LNCAP (cell line): ENCODE measurements around the gene EGLN1.

ENCODE experiments used
- CTCF ChIP-seq: fragments of 450-650 bp; IDR thresholded peaks from 2 replicates; pipeline ENCODE4 v1.5.1; 2017; ENCODE audit warnings: mild to moderate bottlenecking

EGLN1 gene

GRCh38 chr1:231421971-231422797 lies at the start of gene EGLN1:
Gene EGLN1 (minus strand): TSS chr1:231422287. CDS start chr1:231421888, 399 bp downstream.
- peak; percentile 51 for TF ChIP-seq CTCF

GRCh38 chr1:231467986-231468385 lies 45.9 kb upstream of the EGLN1 start:
- TF ChIP-seq CTCF, result no peak

GRCh38 chr1:231465051-231465450 lies 43.0 kb upstream of the EGLN1 start:
- TF ChIP-seq CTCF, result no peak

GRCh38 chr1:231463541-231463940 lies 41.5 kb upstream of the EGLN1 start:
- no peak for TF ChIP-seq CTCF

DNA sequence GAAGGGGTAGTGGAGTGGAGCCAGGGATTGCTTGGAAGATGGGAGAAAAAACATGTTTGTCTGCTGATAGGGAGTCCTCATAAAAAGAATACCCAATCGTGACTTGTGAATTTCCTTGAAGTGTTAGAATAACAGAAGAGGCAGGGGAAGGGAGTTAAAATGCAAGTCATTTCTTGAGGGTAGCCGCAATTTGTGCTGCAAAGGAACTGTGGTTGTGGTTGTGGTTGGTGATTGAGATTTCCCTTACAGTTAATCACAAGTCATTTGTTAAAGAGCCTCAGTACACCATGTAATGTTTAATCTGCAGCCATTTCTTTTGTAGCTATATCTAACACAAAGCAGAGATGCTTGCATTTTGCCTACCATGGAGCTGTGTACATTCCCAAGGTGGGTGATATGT lies 38.5 kb upstream of the EGLN1 start:
- TF ChIP-seq CTCF, result no peak

DNA sequence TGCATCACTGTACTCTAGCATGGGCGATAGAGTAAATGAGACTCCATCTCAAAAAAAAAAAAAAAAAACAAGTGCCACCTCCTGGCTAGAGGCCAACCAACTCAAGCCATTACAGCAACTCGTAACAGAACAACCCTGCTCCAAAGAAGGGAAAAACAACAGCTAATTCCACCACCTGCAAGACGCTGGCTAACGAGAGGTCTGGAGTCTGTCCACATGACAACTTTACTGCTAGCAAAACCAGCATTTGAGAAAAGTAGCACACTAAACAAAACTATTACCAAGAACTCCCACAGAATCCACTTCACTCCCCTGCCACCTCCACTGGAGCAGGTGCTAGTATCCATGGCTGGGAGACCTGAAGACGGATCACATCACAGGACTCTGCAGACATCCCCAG lies 24.1 kb upstream of the EGLN1 start:
- no peak for TF ChIP-seq CTCF

DNA sequence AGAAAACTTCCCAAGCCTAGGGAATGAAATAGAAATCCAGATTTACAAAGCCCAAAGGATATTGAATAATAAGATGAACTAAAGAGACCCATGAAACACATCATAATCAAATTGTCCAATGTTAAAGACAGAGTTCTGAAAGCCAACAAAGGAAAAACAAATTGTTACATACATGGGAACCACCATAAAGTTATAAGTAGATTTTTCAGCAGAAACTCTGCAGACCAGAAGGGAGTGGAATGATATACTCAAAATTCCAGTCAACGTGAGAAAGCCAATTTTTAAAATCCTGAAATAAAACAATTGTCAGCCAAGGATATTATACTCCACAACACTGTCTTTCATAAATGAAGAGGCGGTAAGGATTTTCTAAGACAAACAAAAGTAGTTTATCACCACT lies 22.0 kb upstream of the EGLN1 start:
- no peak for TF ChIP-seq CTCF

GRCh38 chr1:231443363-231443762 lies 21.3 kb upstream of the EGLN1 start:
- no peak for TF ChIP-seq CTCF
